ENCODE results near the gene CBX7.

DNA sequence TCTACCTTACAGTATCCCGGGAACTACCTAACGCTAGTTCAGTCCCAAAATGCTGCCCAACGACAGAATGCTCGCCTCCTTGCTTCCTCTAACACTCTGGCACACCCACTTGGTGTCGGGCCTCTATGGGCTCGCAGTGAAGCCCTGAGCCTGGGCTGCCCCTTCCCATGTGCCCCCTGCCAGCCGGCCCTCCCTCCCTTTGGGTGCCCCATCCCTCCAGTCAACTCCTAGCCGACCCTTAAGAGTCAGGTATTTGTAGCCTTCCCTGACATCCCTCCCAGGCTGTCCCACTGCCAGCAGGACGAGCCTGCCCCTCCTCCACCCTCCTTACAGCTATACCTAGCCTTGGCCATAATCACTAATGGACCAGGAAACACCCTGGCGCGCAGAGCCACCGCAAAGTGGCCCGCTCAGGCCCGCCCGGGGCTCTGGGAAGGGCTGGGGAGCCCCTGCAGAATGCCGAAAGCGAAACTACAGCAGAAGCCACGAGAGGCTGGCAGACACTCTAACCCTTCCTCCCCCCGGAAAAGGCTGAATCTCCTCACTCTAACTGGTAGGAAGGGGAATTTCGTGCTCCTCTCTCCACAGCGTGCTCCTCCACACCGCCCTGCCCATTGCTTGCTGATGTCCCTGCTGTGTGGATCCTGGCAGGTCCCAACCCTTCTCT, 8.2 kb downstream of the CBX7 start:
- TF ChIP-seq NONO (IDR thresholded peaks at IDR 0.05; ENCODE audit: low read depth in 2 of 2, low read length in 1 of 2) = no peak
- no peak for TF ChIP-seq ZNF717 (CRISPR knock-in tag; IDR thresholded peaks at IDR 0.05)
- TF ChIP-seq, protein P1, sequence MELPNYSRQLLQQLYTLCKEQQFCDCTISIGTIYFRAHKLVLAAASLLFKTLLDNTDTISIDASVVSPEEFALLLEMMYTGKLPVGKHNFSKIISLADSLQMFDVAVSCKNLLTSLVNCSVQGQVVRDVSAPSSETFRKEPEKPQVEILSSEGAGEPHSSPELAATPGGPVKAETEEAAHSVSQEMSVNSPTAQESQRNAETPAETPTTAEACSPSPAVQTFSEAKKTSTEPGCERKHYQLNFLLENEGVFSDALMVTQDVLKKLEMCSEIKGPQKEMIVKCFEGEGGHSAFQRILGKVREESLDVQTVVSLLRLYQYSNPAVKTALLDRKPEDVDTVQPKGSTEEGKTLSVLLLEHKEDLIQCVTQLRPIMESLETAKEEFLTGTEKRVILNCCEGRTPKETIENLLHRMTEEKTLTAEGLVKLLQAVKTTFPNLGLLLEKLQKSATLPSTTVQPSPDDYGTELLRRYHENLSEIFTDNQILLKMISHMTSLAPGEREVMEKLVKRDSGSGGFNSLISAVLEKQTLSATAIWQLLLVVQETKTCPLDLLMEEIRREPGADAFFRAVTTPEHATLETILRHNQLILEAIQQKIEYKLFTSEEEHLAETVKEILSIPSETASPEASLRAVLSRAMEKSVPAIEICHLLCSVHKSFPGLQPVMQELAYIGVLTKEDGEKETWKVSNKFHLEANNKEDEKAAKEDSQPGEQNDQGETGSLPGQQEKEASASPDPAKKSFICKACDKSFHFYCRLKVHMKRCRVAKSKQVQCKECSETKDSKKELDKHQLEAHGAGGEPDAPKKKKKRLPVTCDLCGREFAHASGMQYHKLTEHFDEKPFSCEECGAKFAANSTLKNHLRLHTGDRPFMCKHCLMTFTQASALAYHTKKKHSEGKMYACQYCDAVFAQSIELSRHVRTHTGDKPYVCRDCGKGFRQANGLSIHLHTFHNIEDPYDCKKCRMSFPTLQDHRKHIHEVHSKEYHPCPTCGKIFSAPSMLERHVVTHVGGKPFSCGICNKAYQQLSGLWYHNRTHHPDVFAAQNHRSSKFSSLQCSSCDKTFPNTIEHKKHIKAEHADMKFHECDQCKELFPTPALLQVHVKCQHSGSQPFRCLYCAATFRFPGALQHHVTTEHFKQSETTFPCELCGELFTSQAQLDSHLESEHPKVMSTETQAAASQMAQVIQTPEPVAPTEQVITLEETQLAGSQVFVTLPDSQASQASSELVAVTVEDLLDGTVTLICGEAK (IDR thresholded peaks at IDR 0.05) = no peak
- TF ChIP-seq, protein P1 (CRISPR knock-in tag; IDR thresholded peaks at IDR 0.05) = no peak
- TF ChIP-seq, protein P2, sequence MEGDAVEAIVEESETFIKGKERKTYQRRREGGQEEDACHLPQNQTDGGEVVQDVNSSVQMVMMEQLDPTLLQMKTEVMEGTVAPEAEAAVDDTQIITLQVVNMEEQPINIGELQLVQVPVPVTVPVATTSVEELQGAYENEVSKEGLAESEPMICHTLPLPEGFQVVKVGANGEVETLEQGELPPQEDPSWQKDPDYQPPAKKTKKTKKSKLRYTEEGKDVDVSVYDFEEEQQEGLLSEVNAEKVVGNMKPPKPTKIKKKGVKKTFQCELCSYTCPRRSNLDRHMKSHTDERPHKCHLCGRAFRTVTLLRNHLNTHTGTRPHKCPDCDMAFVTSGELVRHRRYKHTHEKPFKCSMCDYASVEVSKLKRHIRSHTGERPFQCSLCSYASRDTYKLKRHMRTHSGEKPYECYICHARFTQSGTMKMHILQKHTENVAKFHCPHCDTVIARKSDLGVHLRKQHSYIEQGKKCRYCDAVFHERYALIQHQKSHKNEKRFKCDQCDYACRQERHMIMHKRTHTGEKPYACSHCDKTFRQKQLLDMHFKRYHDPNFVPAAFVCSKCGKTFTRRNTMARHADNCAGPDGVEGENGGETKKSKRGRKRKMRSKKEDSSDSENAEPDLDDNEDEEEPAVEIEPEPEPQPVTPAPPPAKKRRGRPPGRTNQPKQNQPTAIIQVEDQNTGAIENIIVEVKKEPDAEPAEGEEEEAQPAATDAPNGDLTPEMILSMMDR (IDR thresholded peaks at IDR 0.05 in 2 of 3, conservative IDR thresholded peaks at IDR 0.05 in 1 of 3; ENCODE audit: insufficient read depth in 2 of 3, low read depth in 1 of 3, low read length in 3 of 3) = no peak
- no peak for TF ChIP-seq CHD2 (IDR thresholded peaks at IDR 0.05; ENCODE audit: low read depth, low read length)
- TF ChIP-seq ELF1 (tag; IDR thresholded peaks at IDR 0.05) = no peak
- TF ChIP-seq CBX3 (IDR thresholded peaks at IDR 0.05; ENCODE audit: borderline replicate concordance in 1 of 2, low read length in 2 of 2) = no peak
- TF ChIP-seq, protein P3, sequence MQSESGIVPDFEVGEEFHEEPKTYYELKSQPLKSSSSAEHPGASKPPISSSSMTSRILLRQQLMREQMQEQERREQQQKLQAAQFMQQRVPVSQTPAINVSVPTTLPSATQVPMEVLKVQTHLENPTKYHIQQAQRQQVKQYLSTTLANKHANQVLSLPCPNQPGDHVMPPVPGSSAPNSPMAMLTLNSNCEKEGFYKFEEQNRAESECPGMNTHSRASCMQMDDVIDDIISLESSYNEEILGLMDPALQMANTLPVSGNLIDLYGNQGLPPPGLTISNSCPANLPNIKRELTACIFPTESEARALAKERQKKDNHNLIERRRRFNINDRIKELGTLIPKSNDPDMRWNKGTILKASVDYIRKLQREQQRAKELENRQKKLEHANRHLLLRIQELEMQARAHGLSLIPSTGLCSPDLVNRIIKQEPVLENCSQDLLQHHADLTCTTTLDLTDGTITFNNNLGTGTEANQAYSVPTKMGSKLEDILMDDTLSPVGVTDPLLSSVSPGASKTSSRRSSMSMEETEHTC (IDR thresholded peaks at IDR 0.05) = no peak
- no peak for TF ChIP-seq EZH2 (IDR thresholded peaks at IDR 0.05; ENCODE audit: borderline replicate concordance, low read depth, low read length)
- no peak for TF ChIP-seq ADNP (tag; IDR thresholded peaks at IDR 0.05)
- TF ChIP-seq ZNF121 (CRISPR knock-in tag; conservative IDR thresholded peaks at IDR 0.05) = no peak
- TF ChIP-seq TAF1 (IDR thresholded peaks at IDR 0.05; ENCODE audit: control insufficient read depth, extremely low read depth, insufficient read depth, low read length, severe bottlenecking) = no peak

Measured in K562 (cell line).